Glutamatergic neuron (in vitro differentiated cells): ENCODE data around the gene SRRM4. TPM values are rescaled to one million over a fixed set of nuclear protein-coding genes. Genes with fewer than 3 reads are reported as not detected.
"Not testable (repeated sequence)": the region's sequence is repeated elsewhere in the genome, so short reads cannot be mapped to it uniquely, and the experiment has no call there.

Source experiments
- DNase-seq: peaks from one replicate; pipeline ENCODE4 v3.0.0; 2022
- H3K27ac Mint-ChIP-seq: one replicate; pipeline ENCODE4 v1.8.0; 2020; ENCODE audit warnings: mild to moderate bottlenecking, mixed read lengths, inconsistent platforms; ENCODE audit not compliant: unreplicated experiment
- H3K27me3 Mint-ChIP-seq: one replicate; pipeline ENCODE4 v1.8.0; 2020; ENCODE audit warnings: mild to moderate bottlenecking, moderate library complexity, mixed read lengths, inconsistent platforms; ENCODE audit not compliant: unreplicated experiment
- H3K36me3 Mint-ChIP-seq: one replicate; pipeline ENCODE4 v1.8.0; 2020; ENCODE audit warnings: mild to moderate bottlenecking, mixed read lengths, inconsistent platforms; ENCODE audit not compliant: unreplicated experiment
- H3K4me1 Mint-ChIP-seq: one replicate; pipeline ENCODE4 v1.8.0; 2020; ENCODE audit warnings: mild to moderate bottlenecking, low read depth, mixed read lengths, inconsistent platforms; ENCODE audit not compliant: unreplicated experiment
- H3K4me3 Mint-ChIP-seq: one replicate; pipeline ENCODE4 v1.8.0; 2020; ENCODE audit warnings: mild to moderate bottlenecking, mixed read lengths, inconsistent platforms; ENCODE audit not compliant: unreplicated experiment
- H3K9me3 Mint-ChIP-seq: one replicate; pipeline ENCODE4 v1.8.0; 2020; ENCODE audit warnings: mild to moderate bottlenecking, moderate library complexity, mixed read lengths, inconsistent platforms; ENCODE audit not compliant: unreplicated experiment
- CTCF ChIP-seq: fragments of 200-600 bp; sonication (generic); IDR thresholded peaks from one replicate; pipeline ENCODE4 v1.5.0; 2021; ENCODE audit not compliant: partially characterized antibody, unreplicated experiment
- total RNA-seq: library from RNA; stranded (reverse); fragmentation: NEBNext Ultra II Directional; extraction: Animal tissue kit (Norgen Biotek cat#: 25700); gene quantifications from one replicate; pipeline ENCODE4 v1.2.1, GENCODE V29; 2021; ENCODE audit not compliant: unreplicated experiment

SRRM4 gene
- total RNA-seq, 1 donor from 2014 or later = 183 TPM

DNA sequence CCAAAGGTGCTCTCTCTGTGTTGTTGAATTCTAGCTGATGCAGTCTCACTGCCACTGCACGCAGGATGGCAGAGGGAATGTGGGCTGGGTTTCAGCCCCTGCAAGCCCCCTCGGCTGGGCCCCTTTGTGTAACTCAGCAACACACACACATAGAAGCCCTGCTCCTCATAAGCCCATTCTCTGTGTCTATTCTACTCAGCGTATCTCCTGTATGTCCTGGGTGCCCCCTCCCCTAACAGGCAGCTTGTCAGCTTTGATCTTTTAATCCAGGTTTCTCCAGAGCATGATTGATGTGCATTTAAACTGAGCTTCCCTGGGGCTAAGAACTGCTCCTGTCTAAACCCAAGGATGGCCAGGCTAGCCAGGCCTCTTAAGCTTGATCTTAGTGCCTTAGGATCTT is 43.0 kb downstream of the SRRM4 start:
- Mint-ChIP-seq H3K4me1 (peaks cover 37% of the 10 kb centered on the region), H3K9me3 (peaks cover 3% of the 10 kb centered on the region), H3K36me3 (peaks cover 15% of the 10 kb centered on the region), H3K4me3 (no peak overlapping the region), H3K27ac (peak overlapping the region; percentile 24), H3K27me3 (no peaks in the 10 kb centered on the region)
- no peak for DNase-seq
- no peak for TF ChIP-seq CTCF

DNA sequence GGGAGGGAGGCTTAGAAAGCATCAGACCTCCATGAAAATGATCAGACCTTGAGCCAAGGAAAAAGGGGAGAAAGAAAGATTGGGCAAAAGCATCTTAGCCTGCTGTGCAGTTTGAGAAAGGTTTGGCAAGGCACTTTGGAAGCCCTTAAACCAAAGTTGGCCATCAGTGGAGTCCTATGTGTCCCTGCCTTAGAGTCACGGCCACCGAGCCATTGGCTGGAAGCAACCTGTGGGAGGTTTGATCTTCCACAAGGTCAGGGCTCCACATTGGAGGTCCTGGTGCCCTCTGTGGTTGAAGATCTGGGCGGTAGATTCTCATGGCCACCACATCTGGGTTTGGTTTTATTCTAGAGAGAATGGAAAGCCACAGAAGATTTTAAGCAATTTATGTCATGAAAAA is 44.4 kb downstream of the SRRM4 start:
- Mint-ChIP-seq H3K27me3 (no peaks in the 10 kb centered on the region), H3K4me1 (peaks cover 33% of the 10 kb centered on the region), H3K9me3 (peaks cover 3% of the 10 kb centered on the region), H3K4me3 (no peak overlapping the region), H3K27ac (peak overlapping the region; percentile 41), H3K36me3 (peaks cover 19% of the 10 kb centered on the region)
- no peak for DNase-seq
- TF ChIP-seq CTCF = no peak

DNA sequence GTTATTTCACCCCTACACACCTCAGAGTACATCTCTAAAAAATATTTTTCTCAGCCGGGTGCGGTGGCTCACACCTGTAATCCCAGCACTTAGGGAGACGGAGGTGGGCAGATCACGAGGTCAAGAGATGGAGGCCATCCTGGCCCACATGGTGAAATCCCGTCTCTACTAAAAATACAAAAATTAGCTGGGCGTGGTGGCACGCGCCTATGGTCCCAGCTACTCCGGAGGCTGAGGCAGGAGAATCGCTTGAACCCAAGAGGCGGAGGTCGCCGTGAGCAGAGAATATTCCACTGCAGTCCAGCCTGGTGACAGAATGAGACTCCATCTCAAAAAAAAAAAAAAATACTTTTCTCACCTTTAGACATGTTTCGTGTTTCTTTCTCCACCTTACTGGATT is 52.0 kb downstream of the SRRM4 start:
- H3K36me3 Mint-ChIP-seq, H3K27me3 Mint-ChIP-seq, H3K4me3 Mint-ChIP-seq, H3K27ac Mint-ChIP-seq, H3K9me3 Mint-ChIP-seq, DNase-seq: not testable (repeated sequence)
- H3K4me1 Mint-ChIP-seq = peaks cover 42% of the 10 kb centered on the region

DNA sequence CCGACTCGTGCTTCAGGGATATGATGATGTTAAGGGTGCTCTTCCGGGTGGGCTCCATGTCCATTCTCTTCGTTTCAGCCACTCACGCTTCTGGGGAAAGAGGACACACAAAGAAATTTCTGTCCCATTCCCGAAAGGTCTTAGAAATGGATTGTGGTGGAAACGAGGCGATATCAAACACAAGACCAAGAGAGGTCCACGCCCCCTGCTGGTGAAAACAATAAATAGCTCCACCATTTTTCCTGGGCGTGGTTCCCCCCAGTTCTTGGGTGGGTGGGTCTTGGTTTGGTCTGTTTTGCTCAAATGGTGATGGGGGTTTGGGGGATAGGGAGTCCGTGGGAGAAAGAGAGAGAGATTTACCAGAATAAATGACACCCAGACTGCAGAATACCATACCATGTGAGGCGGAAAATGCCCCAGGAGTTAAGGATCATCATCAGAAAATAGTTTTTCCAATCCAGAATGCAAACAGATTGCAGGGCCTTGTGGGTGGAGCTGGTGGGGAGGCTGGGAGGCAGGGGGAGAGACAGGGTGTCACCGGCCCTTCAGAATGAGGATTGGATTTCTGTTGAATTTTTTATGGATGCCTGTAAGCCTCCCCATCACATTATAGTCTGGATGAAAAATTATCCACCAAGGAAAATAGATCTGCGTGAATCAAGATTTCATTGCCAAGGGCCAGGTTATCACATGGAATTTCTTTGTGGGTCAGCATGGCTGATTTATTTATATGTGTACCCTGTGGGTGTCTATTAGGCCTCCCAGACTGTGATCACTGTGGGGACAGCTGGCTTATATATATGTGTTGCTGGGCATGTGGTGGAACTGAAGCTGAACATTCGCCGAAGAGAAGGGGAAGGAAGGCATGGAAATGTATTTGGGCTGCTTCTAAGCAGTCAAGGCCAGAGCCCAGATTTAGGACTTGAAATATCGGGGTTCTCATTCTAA is 55.8 kb downstream of the SRRM4 start:
- peaks cover 36% of the 10 kb centered on the region for H3K4me1 Mint-ChIP-seq
- no peaks in the 10 kb centered on the region for H3K36me3 Mint-ChIP-seq
- H3K9me3 Mint-ChIP-seq = peaks cover 14% of the 10 kb centered on the region
- DNase-seq = peak; percentile 55
- peak; percentile 88 for TF ChIP-seq CTCF
- peaks cover 2% of the 10 kb centered on the region for H3K27me3 Mint-ChIP-seq
- H3K4me3 Mint-ChIP-seq = peak overlapping the region; percentile 57
- peak overlapping the region; percentile 86 for H3K27ac Mint-ChIP-seq

- H3K4me3 Mint-ChIP-seq = no peak overlapping the region
- no peak overlapping the region for H3K27ac Mint-ChIP-seq
- peaks cover 11% of the 10 kb centered on the region for H3K4me1 Mint-ChIP-seq
- TF ChIP-seq CTCF = no peak
- peaks cover 12% of the 10 kb centered on the region for H3K9me3 Mint-ChIP-seq
- H3K27me3 Mint-ChIP-seq = peaks cover 4% of the 10 kb centered on the region
- H3K36me3 Mint-ChIP-seq = peaks cover 12% of the 10 kb centered on the region
- DNase-seq = no peak
Measured at GRCh38 chr12:119044094-119044493, 62.8 kb downstream of the SRRM4 start.
